ENCODE measurements around the gene PIK3CD.

GRCh38 chr1:9703165-9703509, 51.6 kb downstream of the PIK3CD start:
- TF ChIP-seq CTCF (conservative IDR thresholded peaks at IDR 0.05; ENCODE audit: low read depth in 2 of 2) (no peak), POLR2AphosphoS5 (IDR thresholded peaks at IDR 0.05; ENCODE audit: low read depth) (no peak), REST (IDR thresholded peaks at IDR 0.05; ENCODE audit: unreplicated experiment) (no peak), EZH2phosphoT487 (IDR thresholded peaks at IDR 0.05; ENCODE audit: unreplicated experiment) (no peak), EZH2 (IDR thresholded peaks at IDR 0.05; ENCODE audit: low read depth, unreplicated experiment) (no peak), CREB1 (CRISPR knock-in tag; IDR thresholded peaks at IDR 0.05; ENCODE audit: low read depth) (no peak), JUNB (IDR thresholded peaks at IDR 0.05; ENCODE audit: unreplicated experiment) (no peak), ETS1 (IDR thresholded peaks at IDR 0.05) (no peak), STAT1 (IDR thresholded peaks at IDR 0.05; ENCODE audit: unreplicated experiment) (no peak), ZNF462 (CRISPR knock-in tag; IDR thresholded peaks at IDR 0.05) (no peak), ZNF331 (CRISPR knock-in tag; IDR thresholded peaks at IDR 0.05; ENCODE audit: low read depth) (no peak), NANOG (IDR thresholded peaks at IDR 0.05; ENCODE audit: borderline replicate concordance) (no peak), ZNF114 (CRISPR knock-in tag; IDR thresholded peaks at IDR 0.05) (no peak)
